ENCODE measurements around the gene THEMIS. TPM values are rescaled to one million over a fixed set of nuclear protein-coding genes. Genes with fewer than 3 reads are reported as not detected.
"Not testable (repeated sequence)": the region's sequence is repeated elsewhere in the genome, so short reads cannot be mapped to it uniquely, and the experiment has no call there.

THEMIS gene, protein sequence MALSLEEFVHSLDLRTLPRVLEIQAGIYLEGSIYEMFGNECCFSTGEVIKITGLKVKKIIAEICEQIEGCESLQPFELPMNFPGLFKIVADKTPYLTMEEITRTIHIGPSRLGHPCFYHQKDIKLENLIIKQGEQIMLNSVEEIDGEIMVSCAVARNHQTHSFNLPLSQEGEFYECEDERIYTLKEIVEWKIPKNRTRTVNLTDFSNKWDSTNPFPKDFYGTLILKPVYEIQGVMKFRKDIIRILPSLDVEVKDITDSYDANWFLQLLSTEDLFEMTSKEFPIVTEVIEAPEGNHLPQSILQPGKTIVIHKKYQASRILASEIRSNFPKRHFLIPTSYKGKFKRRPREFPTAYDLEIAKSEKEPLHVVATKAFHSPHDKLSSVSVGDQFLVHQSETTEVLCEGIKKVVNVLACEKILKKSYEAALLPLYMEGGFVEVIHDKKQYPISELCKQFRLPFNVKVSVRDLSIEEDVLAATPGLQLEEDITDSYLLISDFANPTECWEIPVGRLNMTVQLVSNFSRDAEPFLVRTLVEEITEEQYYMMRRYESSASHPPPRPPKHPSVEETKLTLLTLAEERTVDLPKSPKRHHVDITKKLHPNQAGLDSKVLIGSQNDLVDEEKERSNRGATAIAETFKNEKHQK
- not detected for polyA plus RNA-seq (ENCODE audit: insufficient read length)

DNA sequence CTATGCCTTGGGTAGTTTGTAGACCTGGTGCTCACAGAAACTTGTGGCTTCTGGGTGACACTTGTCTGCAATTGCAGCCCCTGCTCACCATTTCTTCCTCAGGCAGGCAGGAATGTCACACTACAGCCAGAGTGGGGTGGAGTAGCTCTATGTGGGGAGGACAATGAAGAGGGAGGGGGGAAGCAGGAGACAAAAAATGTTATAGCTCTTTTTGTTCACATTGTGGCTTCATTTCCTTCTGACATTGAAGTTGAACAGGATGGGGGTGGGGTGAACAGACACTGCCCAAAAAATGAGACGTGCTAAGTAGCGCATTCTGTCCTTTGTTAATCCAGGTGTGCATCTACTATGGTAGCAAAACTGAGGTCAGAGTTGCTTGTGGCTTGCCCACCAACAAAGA, at the start of gene THEMIS:
Gene THEMIS (minus strand): TSS at position 124 of the 400 bp plus-strand sequence. CDS start 126 bp downstream, outside the sequence.
- no peak for DNase-seq

DNA sequence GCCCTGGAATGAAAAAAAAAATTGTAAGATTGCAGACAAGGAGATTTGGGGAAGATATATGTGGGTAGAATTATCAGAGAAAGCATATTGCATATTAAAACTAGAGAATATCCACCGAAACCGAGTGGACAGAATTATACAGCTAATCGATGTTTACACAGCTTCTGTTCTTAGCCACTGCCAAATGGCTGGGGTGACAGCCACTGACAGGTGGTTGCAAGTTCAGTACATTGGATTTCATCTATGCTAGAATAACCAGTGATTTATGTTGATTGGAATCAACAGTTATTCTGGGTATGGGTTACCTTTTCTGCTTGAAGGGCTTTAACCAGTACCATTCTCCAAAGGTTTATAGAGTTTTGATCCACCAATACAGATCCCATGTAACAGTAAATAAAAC, 48.4 kb upstream of the THEMIS start:
- no peak for DNase-seq

DNA sequence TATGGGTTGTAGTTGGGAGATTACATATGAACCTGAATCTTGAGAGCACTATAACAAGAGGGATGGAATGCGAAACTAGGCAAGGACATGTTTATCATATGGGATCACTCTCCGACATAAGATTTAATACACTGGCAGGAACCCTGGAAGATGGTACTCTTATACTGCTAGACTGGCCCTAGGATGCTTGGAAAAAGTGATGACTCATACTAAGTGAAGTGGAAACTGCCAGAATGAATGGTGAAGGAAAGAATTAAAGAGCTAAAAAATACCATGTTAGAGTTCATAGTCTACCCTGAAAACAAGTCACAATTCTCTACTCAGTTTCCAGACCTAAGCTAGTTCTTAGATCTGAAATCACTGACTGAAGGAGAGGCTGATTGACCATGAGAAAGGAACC, 45.5 kb upstream of the THEMIS start:
- DNase-seq, result no peak

DNA sequence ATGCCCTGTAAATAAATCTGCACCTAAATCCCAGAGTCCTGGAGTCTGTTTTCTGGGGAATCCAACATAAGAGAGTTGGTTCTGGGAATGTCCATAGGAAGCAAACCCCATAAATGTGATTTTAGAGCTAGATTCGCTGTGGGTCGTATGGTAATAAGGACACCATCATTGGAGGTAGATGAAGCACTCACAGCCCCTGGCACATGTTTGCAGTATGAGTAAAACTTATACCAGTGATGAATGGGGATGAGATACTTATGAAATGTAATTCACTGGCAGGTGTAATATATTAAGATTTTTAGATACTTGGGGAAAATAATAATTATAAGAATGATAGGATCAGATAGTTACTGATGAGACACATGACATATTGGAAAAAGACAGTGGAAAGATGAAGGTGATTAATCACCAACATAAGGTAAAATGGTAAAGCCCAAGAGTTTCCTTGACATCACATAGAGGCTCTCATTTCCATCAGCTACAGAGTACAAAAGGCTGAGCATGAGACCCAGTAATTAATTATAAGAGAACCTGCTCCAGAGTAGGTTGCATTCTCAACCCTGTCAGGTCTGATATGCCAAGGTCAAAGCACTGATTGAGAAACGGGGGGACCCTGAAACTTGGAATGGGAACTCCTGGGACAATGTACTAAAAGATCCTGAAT, 44.7 kb upstream of the THEMIS start:
- no peak for DNase-seq

DNA sequence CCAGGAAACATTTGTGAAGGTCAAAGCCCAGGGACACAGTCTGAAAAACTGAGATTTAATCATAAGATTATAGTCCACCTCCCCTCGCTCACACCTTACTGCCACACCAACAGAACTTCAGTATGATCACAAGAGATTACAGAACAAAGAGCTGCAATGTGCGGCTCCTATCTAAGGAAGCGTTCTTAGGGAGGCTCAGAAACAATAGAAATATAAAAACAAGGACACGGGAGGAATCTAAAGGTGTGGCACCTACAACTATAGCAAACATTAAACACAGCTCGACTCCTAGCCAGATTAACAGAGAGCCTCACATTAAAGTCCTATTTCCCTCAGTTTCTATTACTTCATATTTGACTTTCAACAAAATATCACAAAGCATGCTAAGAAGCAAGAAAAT, 40.4 kb upstream of the THEMIS start:
- DNase-seq, result no peak

DNA sequence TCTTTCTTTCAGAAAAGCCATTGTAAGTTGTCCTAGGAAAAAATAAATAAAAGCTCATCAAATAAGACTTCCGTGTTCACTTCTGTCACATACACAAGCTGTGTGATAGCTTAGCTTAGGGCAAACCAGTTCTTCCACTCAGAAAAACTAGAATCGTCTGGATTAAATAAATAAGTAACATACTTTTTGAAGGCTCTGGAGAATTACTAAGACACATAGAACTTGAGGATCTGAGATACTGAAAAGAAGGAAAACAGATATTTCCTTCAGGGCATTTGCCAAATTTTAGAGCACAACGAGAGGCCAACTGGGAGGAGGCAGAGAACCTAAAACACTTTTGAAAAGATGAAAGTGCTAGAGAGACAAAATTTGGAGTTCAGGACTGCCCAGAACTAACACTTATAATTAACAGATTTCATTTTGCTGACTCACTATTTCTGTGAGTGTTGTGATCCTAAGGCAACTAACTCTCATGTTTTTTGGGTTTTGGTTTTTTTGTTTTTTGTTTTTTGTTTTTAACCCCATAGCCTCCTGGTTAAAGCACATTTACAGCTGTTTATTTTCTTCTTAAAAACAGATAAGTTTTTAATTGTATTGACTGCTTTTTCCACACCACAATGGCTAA, 38.7 kb upstream of the THEMIS start:
- DNase-seq, result no peak

DNA sequence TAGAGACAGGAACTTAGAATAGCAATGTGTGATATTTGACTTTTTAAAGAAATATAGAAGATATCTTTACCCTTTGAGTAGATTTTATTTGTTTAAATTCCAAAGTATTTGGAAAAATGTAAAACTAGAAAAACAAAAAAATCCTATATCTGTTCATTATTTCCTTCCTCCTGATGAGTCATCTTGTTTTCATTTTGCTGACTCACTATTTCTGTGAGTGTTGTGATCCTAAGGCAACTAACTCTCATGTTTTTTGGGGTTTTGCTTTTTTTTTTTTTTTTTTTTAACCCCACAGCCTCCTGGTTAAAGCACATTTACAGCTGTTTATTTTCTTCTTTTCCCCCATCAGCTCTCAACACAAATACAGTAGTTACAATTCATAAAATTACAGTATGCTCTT, 37.8 kb upstream of the THEMIS start:
- no peak for DNase-seq

DNA sequence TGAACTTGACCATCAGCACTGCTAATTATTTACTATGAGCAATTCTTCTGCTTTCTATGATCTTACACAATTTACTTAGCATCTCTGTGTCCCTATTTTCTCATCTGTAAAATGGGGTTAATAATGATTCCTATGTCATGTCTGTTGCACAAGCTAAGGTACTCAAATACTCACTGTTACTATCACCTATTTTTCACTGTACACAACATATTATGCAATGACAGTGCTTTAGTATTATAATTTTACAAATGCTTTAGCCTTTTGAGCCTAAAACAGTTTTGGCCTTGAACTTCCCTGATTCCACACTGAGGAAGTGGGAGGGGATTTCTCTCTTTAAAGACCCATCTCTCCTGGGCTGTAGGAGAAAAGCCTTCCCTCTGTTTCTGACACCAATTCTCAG, 36.9 kb upstream of the THEMIS start:
- DNase-seq, result no peak

DNA sequence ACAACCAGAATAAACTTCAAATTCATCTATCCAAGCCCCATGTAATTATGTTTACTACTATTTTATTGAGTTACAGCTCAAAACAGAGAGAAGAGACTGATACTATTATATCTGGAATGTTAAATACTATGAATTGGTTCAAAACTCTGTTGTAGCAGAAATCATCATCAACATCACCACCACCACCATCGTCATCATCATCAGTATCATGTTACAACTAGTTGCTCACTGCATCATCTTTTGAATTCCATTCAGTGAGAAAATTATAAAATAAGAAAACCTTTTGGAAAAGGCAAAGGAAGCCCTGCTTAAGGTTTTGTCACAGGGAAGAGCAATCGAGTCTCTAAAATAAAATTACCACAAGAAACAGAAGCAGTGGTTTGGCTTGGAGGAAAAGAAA, 36.2 kb upstream of the THEMIS start:
- no peak for DNase-seq

DNA sequence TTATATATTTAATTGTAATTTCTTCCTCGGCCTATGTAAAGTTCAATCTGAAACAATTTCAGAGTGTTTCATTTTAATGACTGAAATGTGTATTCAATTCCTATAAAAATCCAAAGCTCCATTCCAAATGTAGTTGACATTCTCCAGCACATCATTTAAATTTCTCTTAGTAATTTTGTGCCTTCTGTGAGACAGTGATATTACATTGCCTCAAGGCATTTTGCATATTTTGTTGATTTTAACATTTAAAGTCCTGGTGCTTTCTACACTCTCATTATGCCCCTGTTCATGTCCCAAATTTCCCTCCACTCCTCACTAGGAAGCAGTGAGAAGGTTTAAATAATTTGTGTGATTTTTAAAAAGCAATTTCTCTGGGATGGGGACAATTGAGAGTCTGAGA, 34.1 kb upstream of the THEMIS start:
- no peak for DNase-seq

DNA sequence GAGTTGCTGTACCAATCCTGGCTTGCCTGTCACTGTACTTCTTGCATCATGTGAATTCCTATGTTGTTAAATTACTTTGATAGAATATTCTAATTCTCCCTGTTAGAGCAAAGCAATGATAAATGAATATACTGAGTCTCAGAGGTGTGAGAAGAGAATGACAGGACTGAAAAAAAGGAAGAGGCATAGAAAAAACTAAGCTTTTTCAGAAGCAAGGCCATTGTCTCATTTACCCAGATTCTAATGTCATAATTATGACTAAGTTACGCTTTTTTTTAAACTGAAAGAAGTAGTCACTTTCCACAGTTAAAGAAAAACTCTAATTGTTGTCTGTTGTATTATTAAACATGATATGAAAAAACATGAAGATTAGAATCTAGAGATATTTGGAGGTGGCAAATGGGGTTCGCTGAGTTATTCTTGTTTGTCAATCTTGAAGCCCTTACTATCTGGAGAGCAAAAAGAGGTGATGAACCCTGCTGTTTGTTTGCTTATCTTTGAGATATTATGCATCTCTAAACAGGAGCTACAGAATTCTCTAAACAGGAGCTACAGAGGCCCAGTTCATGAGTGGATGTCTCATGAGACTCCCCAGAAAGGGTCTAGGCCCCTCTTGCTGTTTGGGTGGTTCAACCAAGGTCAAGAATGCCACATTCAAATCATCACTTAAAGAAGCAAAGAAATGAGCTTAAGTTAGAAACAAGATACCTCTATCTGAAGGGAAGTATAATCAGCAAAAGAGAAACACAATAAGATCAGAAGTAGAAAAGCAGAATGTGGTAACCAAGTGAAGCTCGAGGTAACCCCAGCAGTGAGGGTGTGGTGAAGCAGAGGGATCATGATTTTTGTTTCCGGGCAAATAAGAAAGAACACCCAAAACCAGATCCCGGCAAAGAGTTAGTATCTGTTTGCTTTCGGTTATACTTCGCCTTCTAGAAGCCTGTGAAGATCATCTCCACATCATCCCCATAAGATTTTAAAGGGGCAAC, 33.3 kb upstream of the THEMIS start:
- DNase-seq, result no peak

DNA sequence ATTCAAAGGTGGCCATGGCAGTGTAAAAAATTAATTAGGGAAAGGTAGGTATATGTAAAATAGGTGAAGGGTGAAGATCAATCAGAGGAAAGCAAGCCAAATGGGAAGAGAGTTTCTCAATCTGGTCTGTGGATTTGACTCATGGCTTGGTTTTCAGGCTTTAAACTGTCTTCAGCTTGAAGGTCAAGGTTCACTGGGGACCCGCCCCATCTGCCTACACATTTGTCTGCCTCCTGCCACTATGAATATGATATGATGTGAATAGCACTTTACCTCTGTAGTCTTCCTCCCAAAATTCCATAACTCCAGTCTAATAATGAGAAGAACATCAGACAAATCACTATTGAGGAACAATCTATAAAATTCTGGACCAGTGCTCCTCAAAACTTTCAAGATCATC, 32.3 kb upstream of the THEMIS start:
- DNase-seq, result no peak

DNA sequence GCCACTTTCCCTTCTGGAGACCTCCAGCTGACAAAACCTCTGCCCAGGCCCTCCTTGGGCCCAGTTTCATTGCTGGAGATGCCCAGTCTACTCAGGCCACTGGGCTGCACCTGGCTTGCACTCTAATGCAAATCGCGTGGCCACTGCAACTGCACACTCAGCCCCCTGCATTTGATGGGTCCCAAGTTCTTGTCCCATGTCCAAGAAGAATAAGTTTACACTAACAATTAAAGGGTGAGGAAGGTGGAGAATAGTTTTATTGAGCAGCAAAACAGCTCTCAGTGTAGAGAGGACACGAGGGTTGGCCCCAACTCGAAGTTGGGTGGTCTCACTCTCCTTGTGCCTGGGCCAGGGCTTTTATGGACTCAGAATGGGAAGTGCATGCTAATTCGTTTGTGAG, 31.9 kb upstream of the THEMIS start:
- no peak for DNase-seq

DNA sequence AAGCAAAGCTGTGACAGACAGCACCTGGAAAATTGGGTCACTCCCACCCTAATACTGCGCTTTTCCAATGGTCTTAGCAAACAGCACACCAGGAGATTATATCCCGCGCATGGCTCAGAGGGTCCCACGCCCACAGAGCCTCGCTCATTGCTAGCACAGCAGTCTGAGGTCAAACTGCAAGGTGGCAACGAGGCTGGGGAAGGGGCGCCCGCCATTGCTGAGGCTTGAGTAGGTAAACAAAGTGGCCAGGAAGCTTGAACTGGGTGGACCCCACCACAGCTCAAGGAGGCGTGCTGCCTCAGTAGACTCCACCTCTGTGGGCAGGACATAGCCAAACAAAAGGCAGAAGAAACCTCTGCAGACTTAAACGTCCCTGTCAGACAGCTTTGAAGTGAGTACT, 25.6 kb upstream of the THEMIS start:
- DNase-seq, result not testable (repeated sequence)

DNA sequence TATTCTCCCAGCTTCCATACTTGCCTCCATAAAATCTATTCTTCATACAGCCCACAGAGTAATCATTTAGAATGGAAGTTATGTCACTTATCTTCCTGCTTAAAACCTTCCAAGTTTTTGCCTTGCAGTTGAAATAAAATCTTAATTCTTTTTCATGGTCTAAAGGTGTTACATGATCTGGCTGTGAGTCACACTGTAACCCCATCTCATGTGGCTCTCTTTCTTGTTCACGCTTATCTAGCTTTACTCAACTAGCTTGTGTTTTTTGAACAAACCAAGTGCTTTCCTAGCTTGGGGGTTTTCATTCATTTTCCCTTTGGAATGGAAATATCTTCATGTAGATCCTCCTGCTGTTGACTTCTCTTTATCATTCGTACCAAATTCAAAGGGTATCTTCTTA, 23.6 kb upstream of the THEMIS start:
- no peak for DNase-seq

DNA sequence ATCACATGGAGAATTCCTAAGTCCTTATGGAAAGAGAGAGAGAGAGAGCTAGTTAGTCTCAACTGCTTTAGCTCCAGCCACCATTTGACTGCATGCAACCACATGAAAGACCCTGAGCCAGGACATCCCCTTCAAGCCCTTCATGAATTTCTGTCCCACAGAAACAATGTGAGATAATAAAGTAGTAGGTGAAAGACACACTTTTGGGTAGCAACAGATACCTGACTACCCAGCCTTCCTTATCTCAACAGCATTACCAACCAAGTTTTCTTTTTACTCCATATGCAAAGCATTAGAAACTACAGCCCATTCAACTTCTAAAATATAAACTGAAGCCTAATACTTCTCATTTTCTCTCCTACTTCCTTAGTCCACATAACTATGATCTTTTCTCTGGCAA, 23.2 kb upstream of the THEMIS start:
- DNase-seq, result no peak

DNA sequence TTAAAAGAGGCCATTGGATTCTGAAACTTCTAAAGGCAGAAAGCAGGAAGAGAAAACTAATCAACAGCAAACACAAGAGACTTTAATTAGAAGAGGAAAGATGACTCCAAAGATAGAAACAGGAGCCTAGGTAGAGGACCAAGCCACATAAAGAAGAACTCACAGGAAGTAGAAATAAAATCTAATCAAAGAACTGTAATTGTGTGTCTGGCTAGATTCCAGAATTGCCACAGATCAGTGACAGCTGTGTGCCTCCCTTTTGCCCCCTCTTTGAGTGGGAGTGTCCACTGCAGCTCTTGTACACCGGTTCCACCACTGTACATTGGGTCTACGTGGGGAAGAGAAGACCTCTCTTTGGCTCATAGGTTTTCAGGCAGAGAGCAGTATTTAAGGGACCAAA, 22.3 kb upstream of the THEMIS start:
- no peak for DNase-seq

DNA sequence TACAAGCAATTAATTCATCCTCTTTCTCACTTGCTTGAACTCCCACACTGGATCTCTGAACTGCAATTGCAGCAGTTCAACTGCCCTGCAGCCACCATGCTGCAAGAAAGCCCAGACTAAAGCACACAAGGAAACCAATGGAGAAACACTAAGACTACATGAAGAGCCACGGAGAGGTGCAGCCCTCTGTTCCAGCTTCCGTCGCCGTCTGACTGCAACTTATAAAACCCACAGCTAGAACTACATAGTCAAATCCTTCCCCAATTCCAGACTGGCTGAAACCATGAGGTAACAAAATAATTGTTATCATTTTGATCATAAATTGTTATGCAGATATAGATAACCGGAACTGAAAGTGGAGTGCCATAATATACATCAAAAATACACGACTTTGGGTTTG, 21.1 kb upstream of the THEMIS start:
- no peak for DNase-seq

DNA sequence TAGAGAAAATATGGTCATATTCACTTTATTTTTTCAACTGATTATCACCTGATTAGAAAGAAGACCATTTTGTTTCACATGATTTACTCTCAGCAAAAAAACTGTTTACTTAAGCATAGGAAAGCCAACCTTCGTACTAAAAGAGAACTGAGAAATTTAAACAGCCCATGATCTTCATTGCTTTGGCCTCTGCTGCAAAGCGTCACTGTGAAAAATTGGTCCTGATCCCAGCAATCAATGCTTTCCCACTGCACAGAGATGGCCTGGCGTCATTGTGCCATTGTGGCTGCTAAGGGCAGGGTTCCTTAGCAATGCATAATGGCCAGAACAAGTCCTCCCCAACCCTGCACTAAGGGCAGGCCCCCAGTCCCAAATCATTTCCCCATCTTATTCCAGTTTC, 19.9 kb upstream of the THEMIS start:
- DNase-seq, result no peak

DNA sequence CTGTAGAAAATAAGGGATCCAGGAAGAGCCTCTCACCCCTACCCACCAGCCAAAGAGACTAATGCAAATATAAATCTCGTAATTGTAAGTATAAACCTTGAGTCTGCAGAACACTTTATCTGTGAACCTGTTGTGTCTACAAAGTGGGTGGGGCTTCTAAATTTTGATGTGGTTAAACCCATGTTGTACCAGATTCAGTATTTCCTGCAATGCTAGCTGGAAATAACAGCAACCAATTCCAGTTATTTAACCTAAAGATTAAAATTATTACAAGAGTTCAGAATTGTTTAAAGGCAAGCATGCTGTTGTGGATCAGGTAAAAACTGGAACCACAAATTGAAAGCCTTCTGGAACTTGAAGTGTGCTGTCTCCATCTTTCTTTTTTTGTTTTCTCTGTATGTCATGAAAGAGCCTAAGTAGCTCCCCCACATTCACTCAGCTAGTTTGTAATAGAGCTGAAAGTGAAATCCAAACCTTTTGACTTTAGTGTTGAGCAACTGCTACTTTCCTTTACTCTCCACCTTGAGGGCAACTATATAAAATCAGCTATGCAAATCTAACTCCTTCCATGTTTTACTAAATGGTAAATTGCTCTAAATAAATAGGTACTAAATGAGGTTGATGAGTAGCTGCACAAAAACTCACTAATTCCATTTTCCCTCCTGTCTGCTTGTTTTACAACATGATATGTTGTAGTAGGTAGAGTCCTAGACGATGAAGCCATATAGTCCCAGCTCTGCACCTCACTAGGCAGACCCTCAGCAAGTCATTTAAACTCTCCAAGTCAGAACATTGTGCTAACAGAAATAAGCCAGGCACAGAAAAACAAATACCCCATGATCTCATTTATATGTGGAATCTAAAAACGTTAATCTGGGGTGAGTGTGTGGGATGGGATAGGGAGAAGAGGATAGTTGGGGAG, 17.9 kb upstream of the THEMIS start:
- DNase-seq, result no peak

DNA sequence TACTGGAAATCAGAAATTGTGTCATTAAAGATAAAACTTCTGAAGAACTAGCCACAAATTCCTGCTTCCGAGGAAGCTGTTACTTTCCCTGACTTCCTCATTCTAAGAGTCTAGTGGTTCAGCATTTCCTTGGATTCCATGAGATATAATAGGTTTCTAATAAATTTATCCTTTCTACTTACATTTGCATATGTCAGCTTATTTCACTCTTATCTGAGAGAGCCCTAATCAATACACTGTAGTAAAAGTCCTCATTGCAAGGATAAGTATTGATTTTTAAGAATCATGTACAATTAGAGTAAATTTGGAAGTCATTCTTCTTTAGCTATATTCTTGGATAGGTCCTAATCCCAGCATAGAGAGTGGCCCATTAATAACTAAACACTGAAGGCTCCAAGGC, 16.9 kb upstream of the THEMIS start:
- no peak for DNase-seq
